GM18517 (cell line): ENCODE results near the gene PRKCA.

ENCODE experiments used
- ATAC-seq: cut with Tn5 transposase; IDR thresholded peaks from one replicate; pipeline ENCODE4 v1.9.1; 2021; ENCODE audit warnings: mild to moderate bottlenecking, moderate library complexity; ENCODE audit not compliant: unreplicated experiment

Gene PRKCA

GRCh38 chr17:66412857-66413558 lies 110.6 kb downstream of the PRKCA start:
- no peak for ATAC-seq

- no peak for ATAC-seq
Measured at GRCh38 chr17:66413559-66414520, 111.4 kb downstream of the PRKCA start.

- ATAC-seq: no peak
Measured at GRCh38 chr17:66414561-66415175, 112.3 kb downstream of the PRKCA start.

GRCh38 chr17:66415366-66416206 lies 113.2 kb downstream of the PRKCA start:
- ATAC-seq: no peak

GRCh38 chr17:66416207-66416940 lies 114.0 kb downstream of the PRKCA start:
- ATAC-seq: no peak

GRCh38 chr17:66417300-66417719 lies 114.9 kb downstream of the PRKCA start:
- no peak for ATAC-seq

GRCh38 chr17:66420961-66421371 lies 118.6 kb downstream of the PRKCA start:
- no peak for ATAC-seq

- ATAC-seq: no peak
Measured at GRCh38 chr17:66422186-66422585, 119.8 kb downstream of the PRKCA start.

- ATAC-seq: no peak
Measured at GRCh38 chr17:66423056-66423955, 120.9 kb downstream of the PRKCA start.

GRCh38 chr17:66425756-66426396 lies 123.5 kb downstream of the PRKCA start:
- no peak for ATAC-seq

GRCh38 chr17:66426397-66427033 lies 124.1 kb downstream of the PRKCA start:
- ATAC-seq: no peak

- ATAC-seq: no peak
Measured at GRCh38 chr17:66427134-66427533, 124.7 kb downstream of the PRKCA start.

- no peak for ATAC-seq
Measured at GRCh38 chr17:66429680-66430079, 127.3 kb downstream of the PRKCA start.

GRCh38 chr17:66430846-66431795 lies 128.7 kb downstream of the PRKCA start:
- ATAC-seq: no peak

- ATAC-seq: no peak
Measured at GRCh38 chr17:66431910-66432309, 129.5 kb downstream of the PRKCA start.

GRCh38 chr17:66432411-66432957 lies 130.1 kb downstream of the PRKCA start:
- ATAC-seq: no peak
